GM12892 (cell line): ENCODE measurements around the gene RELN.

Source experiments
- DNase-seq: peaks from one replicate; pipeline ENCODE4 v3.0.0; 2011; ENCODE audit not compliant: insufficient read length
- FAIRE-seq: peaks from 2 replicates; lab custom pipeline; 2011; peaks lifted over from hg19 to GRCh38; lab: Jason Lieb, UNC
- POLR2A ChIP-seq: IDR thresholded peaks from 2 replicates; pipeline ENCODE4 v1.6.1; 2011; ENCODE audit warnings: low read depth, low read length, control low read depth
- POLR2AphosphoS5 ChIP-seq: IDR thresholded peaks from 2 replicates; pipeline ENCODE4 v1.6.1; 2011; ENCODE audit warnings: low read depth, low read length, control low read depth
- TAF1 ChIP-seq: IDR thresholded peaks from 2 replicates; pipeline ENCODE4 v1.6.1; 2011; ENCODE audit warnings: low read depth, mild to moderate bottlenecking, control low read depth, low read length, borderline replicate concordance

Gene RELN

GRCh38 chr7:103964269-103964668 lies 25.2 kb downstream of the RELN start:
- DNase-seq: no peak
- no peak for FAIRE-seq
- TF ChIP-seq POLR2A (no peak), TAF1 (no peak), POLR2AphosphoS5 (no peak)

- FAIRE-seq (no peak), DNase-seq (no peak)
- TF ChIP-seq TAF1 (no peak), POLR2A (no peak), POLR2AphosphoS5 (no peak)
Observed at GRCh38 chr7:103962070-103962469, 27.4 kb downstream of the RELN start.

GRCh38 chr7:103958284-103958818 lies 31.1 kb downstream of the RELN start:
- no peak for FAIRE-seq
- DNase-seq: no peak
- TF ChIP-seq POLR2AphosphoS5 (no peak), POLR2A (no peak), TAF1 (no peak)

GRCh38 chr7:103955985-103956384 lies 33.5 kb downstream of the RELN start:
- no peak for FAIRE-seq
- TF ChIP-seq POLR2A: no peak
- no peak for TF ChIP-seq TAF1
- TF ChIP-seq POLR2AphosphoS5: no peak
- no peak for DNase-seq

GRCh38 chr7:103952408-103952807 lies 37.0 kb downstream of the RELN start:
- TF ChIP-seq POLR2AphosphoS5: no peak
- no peak for TF ChIP-seq TAF1
- TF ChIP-seq POLR2A: no peak
- DNase-seq (no peak), FAIRE-seq (no peak)

GRCh38 chr7:103951311-103951710 lies 38.1 kb downstream of the RELN start:
- no peak for DNase-seq
- TF ChIP-seq POLR2A (no peak), TAF1 (no peak), POLR2AphosphoS5 (no peak)
- FAIRE-seq: no peak

GRCh38 chr7:103949374-103949773 lies 40.1 kb downstream of the RELN start:
- DNase-seq (no peak), FAIRE-seq (no peak)
- TF ChIP-seq TAF1: no peak
- TF ChIP-seq POLR2A: no peak
- no peak for TF ChIP-seq POLR2AphosphoS5

- TF ChIP-seq POLR2AphosphoS5: no peak
- no peak for TF ChIP-seq TAF1
- TF ChIP-seq POLR2A: no peak
- DNase-seq: no peak
- FAIRE-seq: no peak
Observed at GRCh38 chr7:103947026-103947655, 42.3 kb downstream of the RELN start.

- FAIRE-seq (no peak), DNase-seq (no peak)
- no peak for TF ChIP-seq TAF1
- no peak for TF ChIP-seq POLR2AphosphoS5
- no peak for TF ChIP-seq POLR2A
Observed at GRCh38 chr7:103944230-103944900, 45.1 kb downstream of the RELN start.

- FAIRE-seq (no peak), DNase-seq (no peak)
- TF ChIP-seq POLR2AphosphoS5 (no peak), POLR2A (no peak), TAF1 (no peak)
Observed at GRCh38 chr7:103941976-103942375, 47.5 kb downstream of the RELN start.

- DNase-seq: no peak
- FAIRE-seq: no peak
- TF ChIP-seq POLR2AphosphoS5: no peak
- no peak for TF ChIP-seq TAF1
- no peak for TF ChIP-seq POLR2A
Observed at GRCh38 chr7:103940382-103941268, 48.8 kb downstream of the RELN start.
